K562 (cell line): ENCODE measurements around the gene DYRK1A. TPM values are rescaled to one million over a fixed set of nuclear protein-coding genes. Genes with fewer than 3 reads are reported as not detected.

Experiments
- BDP1 ChIP-seq: IDR thresholded peaks from 3 replicates; pipeline ENCODE4 v1.6.1; 2011; ENCODE audit not compliant: insufficient read length, insufficient read depth
- MAZ ChIP-seq, 2 experiments: fragments of 450-650 bp in 1 of 2; sonication (generic) in 1 of 2; formaldehyde crosslinking; IDR thresholded peaks in 1 of 2; conservative IDR thresholded peaks in 1 of 2; 2 replicates each; pipeline versions ENCODE4 v1.4.0 to v1.5.0; 2020; ENCODE audit warnings: mild to moderate bottlenecking in 1 of 2, missing genetic modification reagents in 1 of 2
- SMARCE1 ChIP-seq: fragments of 450-650 bp; IDR thresholded peaks from 2 replicates; pipeline ENCODE4 v1.7.1; 2016; ENCODE audit warnings: mild to moderate bottlenecking
- SPI1 ChIP-seq: IDR thresholded peaks from 2 replicates; pipeline ENCODE4 v1.6.1; 2011; ENCODE audit warnings: low read depth, low read length, control low read depth, borderline replicate concordance
- SRSF1 ChIP-seq: fragments of 200-400 bp; formaldehyde crosslinking; IDR thresholded peaks from 2 replicates; pipeline ENCODE4 v1.6.1; 2017; ENCODE audit warnings: mild to moderate bottlenecking, low read depth, low read length, moderate library complexity
- SUPT5H ChIP-seq: fragments of 450-650 bp; IDR thresholded peaks from 2 replicates; pipeline ENCODE4 v1.6.1; 2016
- ZBTB7A ChIP-seq: IDR thresholded peaks from 2 replicates; pipeline ENCODE4 v1.6.1; 2011; ENCODE audit warnings: low read depth, mild to moderate bottlenecking, low read length, moderate library complexity, borderline replicate concordance; ENCODE audit not compliant: control insufficient read depth
- polyA plus RNA-seq, 8 experiments: library from polyadenylated mRNA; depleted of rRNA in 4 of 8; stranded (reverse) in 5 of 8; unstranded in 3 of 8; fragments of >200 nt; fragmentation: Nextera tagmentation in 2 of 8; fragmentation: Illumina TruSeq in 1 of 8; extraction: Ambion mirVana in 2 of 8; extraction: Trizol in 1 of 8; gene quantifications; 2 replicates each; pipeline versions ENCODE4 v1.2.1 to v1.2.3, GENCODE V29; 2011 to 2014; ENCODE audit warnings: inconsistent platforms in 1 of 8, missing spikeins in 1 of 8
- total RNA-seq, 7 experiments: library from RNA; depleted of rRNA in 6 of 7; stranded (reverse); fragments of >200 nt in 6 of 7; fragmentation: Illumina TruSeq in 2 of 7; extraction: Trizol in 2 of 7; gene quantifications; 2 replicates each; pipeline versions ENCODE4 v1.2.1 to v1.2.3, GENCODE V29; 2011 to 2021; ENCODE audit warnings: low replicate concordance in 1 of 7
- TF ChIP-seq, protein P1 (sequence below): fragments of 250-450 bp; sonication (Bioruptor Pico); IDR thresholded peaks from 2 replicates; pipeline ENCODE4 v1.4.0; 2020
- TF ChIP-seq, protein P2 (sequence below): sonication (generic); IDR thresholded peaks from 2 replicates; pipeline ENCODE4 v1.6.1; 2016

Gene DYRK1A
- total and polyA plus RNA-seq, 9 of the 15 experiments (the other 6 are each of a cell fraction or from before 2014, with no cell fraction given): 3.7 to 64.8 (median 42.3) TPM

DNA sequence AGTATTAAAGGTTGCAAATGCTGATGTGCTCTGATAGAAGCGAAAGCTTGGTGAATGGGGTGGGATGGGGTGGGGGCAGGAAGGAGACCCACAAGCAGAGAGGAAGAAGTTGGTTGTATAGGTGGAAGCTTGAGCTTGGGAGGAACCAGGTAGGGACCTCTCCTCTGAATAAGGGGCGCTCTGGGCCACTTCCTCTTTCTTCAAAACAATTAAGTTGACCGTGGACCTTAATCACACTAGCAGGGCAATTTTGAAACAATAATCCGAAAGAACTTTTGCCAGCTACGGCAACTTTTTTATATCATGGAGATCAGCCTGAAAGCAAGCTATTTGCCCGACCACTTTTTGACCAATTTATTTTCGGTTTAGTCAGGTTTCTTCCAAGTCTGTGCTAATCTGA is 1.9 kb upstream of the DYRK1A start (continued):
- TF ChIP-seq, protein P1, sequence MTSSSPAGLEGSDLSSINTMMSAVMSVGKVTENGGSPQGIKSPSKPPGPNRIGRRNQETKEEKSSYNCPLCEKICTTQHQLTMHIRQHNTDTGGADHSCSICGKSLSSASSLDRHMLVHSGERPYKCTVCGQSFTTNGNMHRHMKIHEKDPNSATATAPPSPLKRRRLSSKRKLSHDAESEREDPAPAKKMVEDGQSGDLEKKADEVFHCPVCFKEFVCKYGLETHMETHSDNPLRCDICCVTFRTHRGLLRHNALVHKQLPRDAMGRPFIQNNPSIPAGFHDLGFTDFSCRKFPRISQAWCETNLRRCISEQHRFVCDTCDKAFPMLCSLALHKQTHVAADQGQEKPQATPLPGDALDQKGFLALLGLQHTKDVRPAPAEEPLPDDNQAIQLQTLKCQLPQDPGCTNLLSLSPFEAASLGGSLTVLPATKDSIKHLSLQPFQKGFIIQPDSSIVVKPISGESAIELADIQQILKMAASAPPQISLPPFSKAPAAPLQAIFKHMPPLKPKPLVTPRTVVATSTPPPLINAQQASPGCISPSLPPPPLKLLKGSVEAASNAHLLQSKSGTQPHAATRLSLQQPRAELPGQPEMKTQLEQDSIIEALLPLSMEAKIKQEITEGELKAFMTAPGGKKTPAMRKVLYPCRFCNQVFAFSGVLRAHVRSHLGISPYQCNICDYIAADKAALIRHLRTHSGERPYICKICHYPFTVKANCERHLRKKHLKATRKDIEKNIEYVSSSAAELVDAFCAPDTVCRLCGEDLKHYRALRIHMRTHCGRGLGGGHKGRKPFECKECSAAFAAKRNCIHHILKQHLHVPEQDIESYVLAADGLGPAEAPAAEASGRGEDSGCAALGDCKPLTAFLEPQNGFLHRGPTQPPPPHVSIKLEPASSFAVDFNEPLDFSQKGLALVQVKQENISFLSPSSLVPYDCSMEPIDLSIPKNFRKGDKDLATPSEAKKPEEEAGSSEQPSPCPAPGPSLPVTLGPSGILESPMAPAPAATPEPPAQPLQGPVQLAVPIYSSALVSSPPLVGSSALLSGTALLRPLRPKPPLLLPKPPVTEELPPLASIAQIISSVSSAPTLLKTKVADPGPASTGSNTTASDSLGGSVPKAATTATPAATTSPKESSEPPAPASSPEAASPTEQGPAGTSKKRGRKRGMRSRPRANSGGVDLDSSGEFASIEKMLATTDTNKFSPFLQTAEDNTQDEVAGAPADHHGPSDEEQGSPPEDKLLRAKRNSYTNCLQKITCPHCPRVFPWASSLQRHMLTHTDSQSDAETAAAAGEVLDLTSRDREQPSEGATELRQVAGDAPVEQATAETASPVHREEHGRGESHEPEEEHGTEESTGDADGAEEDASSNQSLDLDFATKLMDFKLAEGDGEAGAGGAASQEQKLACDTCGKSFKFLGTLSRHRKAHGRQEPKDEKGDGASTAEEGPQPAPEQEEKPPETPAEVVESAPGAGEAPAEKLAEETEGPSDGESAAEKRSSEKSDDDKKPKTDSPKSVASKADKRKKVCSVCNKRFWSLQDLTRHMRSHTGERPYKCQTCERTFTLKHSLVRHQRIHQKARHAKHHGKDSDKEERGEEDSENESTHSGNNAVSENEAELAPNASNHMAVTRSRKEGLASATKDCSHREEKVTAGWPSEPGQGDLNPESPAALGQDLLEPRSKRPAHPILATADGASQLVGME: no peak
- peak; percentile 100 for TF ChIP-seq SPI1
- TF ChIP-seq, protein P2, sequence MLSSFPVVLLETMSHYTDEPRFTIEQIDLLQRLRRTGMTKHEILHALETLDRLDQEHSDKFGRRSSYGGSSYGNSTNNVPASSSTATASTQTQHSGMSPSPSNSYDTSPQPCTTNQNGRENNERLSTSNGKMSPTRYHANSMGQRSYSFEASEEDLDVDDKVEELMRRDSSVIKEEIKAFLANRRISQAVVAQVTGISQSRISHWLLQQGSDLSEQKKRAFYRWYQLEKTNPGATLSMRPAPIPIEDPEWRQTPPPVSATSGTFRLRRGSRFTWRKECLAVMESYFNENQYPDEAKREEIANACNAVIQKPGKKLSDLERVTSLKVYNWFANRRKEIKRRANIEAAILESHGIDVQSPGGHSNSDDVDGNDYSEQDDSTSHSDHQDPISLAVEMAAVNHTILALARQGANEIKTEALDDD: 0 out of 2 replicates have a peak, but pooled peaks have one; percentile 47
- TF ChIP-seq ZBTB7A: peak; percentile 46; the same call in 1 of the 2 replicates
- TF ChIP-seq SRSF1: no peak
- 0 out of 2 replicates have a peak, but pooled peaks have one; percentile 17 for TF ChIP-seq SMARCE1
- TF ChIP-seq MAZ (CRISPR knock-in tag; conservative IDR thresholded peaks at IDR 0.05 in 1 of 2, IDR thresholded peaks at IDR 0.05 in 1 of 2): 0 out of 4 replicates have a peak, but pooled peaks of 1 of the 2 experiments have one; percentile 15
- TF ChIP-seq BDP1: no peak
- TF ChIP-seq SUPT5H: no peak
